Measurements from ENCODE around the gene SHH. TPM values are rescaled to one million over a fixed set of nuclear protein-coding genes. Genes with fewer than 3 reads are reported as not detected.

The SHH gene
- total and polyA plus RNA-seq, 2 of the 13 experiments (the other 11 are each of a cell fraction or from before 2014, with no cell fraction given), result 1.9 to 3.4 TPM

DNA sequence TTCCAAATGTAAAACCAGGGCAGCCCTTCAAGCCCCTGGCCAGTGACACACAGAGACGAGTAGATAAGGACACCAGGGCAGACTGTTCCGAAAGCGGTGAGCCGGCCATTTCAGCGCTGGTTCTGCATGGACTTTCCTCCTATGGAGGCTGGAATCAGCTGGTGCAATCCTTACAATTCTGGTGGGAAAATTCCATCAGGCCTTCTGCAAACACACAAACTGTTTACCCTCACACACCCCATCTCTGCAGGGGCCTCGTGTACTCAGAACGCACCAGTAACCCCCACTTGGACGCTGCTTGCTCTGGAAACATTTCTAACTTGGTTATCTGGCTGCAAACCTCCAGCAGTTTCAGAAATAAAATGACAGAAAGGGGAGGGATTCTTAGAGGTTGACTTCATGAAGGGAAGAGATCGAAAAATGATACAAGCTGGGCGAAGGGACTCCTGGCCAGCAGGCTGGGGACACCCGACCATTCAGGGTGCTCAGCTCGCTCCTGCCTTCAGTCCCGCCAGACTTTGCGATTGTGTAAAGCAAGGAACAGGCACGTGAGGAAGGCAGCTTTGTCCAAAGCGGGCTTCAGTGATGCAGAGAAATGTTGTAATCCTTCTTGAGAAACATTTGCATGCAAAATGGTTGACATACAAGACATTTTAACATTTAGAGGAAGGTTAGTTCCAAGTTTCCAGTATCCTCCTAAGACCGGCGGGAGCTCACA is 19.7 kb upstream of the SHH start (continued):
- TF ChIP-seq TAF1 (CRISPR knock-in tag; IDR thresholded peaks at IDR 0.05) (no peak), ZNF792 (CRISPR knock-in tag; IDR thresholded peaks at IDR 0.05) (no peak), ZNF253 (CRISPR knock-in tag; IDR thresholded peaks at IDR 0.05; ENCODE audit: borderline replicate concordance) (no peak), CEBPG (CRISPR knock-in tag; IDR thresholded peaks at IDR 0.05) (peak; percentile 37; the same call in 1 of the 2 replicates), BHLHE40 (IDR thresholded peaks at IDR 0.05; ENCODE audit: low read length) (peak; percentile 53; the same call in 1 of the 2 replicates), ZFY (CRISPR knock-in tag; IDR thresholded peaks at IDR 0.05) (0 out of 2 replicates have a peak, but pooled peaks have one; percentile 30), KAT8 (CRISPR knock-in tag; IDR thresholded peaks at IDR 0.05) (peak; percentile 30; the same call in 1 of the 2 replicates), CAMTA2 (CRISPR knock-in tag; IDR thresholded peaks at IDR 0.05; ENCODE audit: borderline replicate concordance) (no peak)
- TF ChIP-seq, protein P1, sequence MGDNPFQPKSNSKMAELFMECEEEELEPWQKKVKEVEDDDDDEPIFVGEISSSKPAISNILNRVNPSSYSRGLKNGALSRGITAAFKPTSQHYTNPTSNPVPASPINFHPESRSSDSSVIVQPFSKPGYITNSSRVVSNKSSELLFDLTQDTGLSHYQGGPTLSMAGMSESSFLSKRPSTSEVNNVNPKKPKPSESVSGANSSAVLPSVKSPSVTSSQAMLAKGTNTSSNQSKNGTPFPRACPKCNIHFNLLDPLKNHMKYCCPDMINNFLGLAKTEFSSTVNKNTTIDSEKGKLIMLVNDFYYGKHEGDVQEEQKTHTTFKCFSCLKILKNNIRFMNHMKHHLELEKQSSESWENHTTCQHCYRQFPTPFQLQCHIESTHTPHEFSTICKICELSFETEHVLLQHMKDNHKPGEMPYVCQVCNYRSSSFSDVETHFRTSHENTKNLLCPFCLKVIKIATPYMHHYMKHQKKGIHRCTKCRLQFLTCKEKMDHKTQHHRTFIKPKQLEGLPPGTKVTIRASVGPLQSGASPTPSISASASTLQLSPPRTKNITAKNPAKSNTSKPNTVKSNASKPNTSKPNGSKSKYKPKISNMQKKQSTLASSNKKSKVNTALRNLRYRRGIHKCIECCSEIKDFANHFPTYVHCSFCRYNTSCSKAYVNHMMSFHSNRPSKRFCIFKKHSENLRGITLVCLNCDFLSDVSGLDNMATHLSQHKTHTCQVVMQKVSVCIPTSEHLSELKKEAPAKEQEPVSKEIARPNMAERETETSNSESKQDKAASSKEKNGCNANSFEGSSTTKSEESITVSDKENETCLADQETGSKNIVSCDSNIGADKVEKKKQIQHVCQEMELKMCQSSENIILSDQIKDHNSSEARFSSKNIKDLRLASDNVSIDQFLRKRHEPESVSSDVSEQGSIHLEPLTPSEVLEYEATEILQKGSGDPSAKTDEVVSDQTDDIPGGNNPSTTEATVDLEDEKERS (CRISPR knock-in tag; IDR thresholded peaks at IDR 0.05), result no peak
- TF ChIP-seq, protein P2, sequence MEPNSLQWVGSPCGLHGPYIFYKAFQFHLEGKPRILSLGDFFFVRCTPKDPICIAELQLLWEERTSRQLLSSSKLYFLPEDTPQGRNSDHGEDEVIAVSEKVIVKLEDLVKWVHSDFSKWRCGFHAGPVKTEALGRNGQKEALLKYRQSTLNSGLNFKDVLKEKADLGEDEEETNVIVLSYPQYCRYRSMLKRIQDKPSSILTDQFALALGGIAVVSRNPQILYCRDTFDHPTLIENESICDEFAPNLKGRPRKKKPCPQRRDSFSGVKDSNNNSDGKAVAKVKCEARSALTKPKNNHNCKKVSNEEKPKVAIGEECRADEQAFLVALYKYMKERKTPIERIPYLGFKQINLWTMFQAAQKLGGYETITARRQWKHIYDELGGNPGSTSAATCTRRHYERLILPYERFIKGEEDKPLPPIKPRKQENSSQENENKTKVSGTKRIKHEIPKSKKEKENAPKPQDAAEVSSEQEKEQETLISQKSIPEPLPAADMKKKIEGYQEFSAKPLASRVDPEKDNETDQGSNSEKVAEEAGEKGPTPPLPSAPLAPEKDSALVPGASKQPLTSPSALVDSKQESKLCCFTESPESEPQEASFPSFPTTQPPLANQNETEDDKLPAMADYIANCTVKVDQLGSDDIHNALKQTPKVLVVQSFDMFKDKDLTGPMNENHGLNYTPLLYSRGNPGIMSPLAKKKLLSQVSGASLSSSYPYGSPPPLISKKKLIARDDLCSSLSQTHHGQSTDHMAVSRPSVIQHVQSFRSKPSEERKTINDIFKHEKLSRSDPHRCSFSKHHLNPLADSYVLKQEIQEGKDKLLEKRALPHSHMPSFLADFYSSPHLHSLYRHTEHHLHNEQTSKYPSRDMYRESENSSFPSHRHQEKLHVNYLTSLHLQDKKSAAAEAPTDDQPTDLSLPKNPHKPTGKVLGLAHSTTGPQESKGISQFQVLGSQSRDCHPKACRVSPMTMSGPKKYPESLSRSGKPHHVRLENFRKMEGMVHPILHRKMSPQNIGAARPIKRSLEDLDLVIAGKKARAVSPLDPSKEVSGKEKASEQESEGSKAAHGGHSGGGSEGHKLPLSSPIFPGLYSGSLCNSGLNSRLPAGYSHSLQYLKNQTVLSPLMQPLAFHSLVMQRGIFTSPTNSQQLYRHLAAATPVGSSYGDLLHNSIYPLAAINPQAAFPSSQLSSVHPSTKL (CRISPR knock-in tag; IDR thresholded peaks at IDR 0.05), result 0 out of 2 replicates have a peak, but pooled peaks have one; percentile 3
- TF ChIP-seq, protein P3, sequence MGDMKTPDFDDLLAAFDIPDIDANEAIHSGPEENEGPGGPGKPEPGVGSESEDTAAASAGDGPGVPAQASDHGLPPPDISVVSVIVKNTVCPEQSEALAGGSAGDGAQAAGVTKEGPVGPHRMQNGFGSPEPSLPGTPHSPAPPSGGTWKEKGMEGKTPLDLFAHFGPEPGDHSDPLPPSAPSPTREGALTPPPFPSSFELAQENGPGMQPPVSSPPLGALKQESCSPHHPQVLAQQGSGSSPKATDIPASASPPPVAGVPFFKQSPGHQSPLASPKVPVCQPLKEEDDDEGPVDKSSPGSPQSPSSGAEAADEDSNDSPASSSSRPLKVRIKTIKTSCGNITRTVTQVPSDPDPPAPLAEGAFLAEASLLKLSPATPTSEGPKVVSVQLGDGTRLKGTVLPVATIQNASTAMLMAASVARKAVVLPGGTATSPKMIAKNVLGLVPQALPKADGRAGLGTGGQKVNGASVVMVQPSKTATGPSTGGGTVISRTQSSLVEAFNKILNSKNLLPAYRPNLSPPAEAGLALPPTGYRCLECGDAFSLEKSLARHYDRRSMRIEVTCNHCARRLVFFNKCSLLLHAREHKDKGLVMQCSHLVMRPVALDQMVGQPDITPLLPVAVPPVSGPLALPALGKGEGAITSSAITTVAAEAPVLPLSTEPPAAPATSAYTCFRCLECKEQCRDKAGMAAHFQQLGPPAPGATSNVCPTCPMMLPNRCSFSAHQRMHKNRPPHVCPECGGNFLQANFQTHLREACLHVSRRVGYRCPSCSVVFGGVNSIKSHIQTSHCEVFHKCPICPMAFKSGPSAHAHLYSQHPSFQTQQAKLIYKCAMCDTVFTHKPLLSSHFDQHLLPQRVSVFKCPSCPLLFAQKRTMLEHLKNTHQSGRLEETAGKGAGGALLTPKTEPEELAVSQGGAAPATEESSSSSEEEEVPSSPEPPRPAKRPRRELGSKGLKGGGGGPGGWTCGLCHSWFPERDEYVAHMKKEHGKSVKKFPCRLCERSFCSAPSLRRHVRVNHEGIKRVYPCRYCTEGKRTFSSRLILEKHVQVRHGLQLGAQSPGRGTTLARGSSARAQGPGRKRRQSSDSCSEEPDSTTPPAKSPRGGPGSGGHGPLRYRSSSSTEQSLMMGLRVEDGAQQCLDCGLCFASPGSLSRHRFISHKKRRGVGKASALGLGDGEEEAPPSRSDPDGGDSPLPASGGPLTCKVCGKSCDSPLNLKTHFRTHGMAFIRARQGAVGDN (CRISPR knock-in tag; IDR thresholded peaks at IDR 0.05), result 0 out of 2 replicates have a peak, but pooled peaks have one; percentile 6
- TF ChIP-seq, protein P4, sequence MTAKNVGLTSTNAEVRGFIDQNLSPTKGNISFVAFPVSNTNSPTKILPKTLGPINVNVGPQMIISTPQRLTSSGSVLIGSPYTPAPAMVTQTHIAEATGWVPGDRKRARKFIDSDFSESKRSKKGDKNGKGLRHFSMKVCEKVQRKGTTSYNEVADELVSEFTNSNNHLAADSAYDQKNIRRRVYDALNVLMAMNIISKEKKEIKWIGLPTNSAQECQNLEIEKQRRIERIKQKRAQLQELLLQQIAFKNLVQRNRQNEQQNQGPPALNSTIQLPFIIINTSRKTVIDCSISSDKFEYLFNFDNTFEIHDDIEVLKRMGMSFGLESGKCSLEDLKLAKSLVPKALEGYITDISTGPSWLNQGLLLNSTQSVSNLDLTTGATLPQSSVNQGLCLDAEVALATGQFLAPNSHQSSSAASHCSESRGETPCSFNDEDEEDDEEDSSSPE (CRISPR knock-in tag; IDR thresholded peaks at IDR 0.05), result peak; percentile 64

Data from HepG2 (cell line).